ENCODE data around the gene CKLF.

Gene CKLF

DNA sequence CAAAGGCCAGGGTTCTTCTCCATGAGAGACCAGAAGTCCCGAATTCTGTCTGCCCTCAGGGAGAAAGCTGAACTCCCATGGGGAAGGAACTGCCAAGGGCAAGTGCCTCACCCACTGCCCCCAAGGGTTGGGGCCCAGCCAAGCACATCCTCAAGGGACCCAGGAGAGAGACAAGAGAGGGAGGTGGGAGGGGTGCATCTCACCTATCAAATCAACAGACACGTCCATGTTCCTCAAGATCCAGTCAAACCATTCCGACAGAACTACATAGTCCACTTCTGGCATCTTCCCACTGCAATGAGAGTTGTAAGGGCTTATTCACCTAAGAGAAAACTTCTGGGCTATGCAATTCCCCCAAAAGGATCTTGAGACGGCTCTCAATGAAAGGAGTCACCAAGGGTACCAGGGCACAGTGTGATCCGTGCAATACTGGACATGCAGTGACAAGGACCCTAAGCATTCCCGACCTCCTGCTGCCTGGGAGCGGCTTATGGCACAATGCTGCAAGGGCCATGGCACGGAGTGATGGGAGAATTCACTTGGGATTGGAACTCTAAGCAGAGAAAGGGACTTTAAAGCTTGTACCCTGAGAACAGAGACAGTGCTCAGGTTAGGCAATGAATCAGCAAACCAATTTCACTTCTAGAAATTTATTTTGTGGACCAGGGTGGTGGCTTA is 34.7 kb upstream of the CKLF start:
- no peak for DNase-seq (ENCODE audit: low read depth, low spot score)

DNA sequence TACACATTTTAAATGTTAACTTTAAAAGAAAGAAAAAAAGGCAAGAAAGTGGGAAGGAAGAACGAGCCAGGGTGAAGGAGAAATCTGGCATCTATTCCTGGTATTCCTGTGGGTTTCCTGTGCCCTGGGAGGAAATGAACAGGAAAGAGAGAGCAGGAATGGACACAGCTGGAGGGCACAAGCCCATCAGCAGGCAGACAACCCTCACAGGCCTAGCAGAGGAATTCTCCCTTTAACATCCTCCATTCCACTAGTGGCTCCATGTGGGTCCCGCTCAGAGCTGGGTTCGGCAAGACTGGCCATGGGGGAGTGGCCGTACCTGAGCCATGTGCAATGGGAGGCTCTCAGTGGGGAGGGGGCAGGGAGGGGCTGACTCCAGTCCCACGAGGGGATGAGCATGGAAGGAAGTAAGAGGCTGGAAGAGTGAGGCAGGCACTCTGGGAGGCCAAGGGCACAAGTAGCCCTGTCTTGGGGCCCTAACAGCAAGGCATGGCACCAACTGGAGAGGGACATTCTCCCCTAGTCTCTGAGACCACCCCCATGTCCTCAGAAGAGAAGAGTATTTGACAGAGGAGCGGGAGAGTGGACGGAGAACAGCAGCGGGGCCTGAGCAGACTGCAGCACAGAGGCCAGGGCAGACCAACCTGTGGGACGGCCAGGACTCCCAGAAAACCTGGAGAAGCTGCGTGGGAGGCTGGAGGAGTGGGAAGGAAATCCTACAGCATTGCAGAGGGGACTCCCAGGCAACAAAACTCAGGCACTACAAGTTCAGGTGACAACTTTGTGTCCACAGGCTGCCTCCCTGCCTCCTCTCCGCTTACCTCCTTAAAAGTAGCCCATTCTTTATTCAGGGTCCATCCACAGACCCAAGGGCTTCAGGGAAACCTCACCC is 32.6 kb upstream of the CKLF start:
- DNase-seq (ENCODE audit: low read depth, low spot score): no peak

DNA sequence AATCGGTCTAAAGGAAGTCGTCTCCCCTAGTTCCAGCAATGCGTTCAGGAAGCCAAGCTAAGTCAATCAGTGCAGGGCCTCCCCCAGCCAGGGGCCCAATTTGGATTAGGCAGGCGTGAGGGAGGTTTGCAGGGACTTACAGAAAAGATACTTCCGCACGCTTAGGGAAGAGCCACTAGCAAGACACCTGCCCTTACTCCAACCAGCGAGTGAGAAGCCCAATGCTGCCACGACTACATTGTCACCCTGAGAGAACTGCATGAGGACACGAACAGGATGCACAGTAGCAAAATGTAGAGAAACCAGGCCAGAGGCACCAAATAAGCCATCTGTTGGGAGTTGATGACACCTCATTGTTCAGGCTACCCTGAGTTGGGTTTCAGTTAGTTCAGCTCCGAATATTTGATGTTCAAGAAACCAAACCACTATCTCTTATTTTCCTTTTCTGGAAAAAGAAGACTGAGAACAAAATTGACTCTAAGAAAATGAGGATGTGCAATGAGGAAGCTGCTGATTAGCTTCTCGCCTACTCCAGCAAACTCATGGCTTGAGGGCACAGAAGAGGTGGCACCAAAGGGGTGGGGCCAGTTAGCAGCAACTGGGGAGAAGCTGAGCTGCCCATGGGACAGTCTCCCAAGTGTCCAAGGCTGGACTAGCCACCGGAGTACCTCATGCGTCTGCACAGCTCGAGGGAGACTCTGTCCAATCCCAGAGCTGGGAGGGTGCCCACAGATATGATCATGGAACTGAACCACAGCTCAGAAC is 31.8 kb upstream of the CKLF start:
- DNase-seq (ENCODE audit: low read depth, low spot score): no peak

DNA sequence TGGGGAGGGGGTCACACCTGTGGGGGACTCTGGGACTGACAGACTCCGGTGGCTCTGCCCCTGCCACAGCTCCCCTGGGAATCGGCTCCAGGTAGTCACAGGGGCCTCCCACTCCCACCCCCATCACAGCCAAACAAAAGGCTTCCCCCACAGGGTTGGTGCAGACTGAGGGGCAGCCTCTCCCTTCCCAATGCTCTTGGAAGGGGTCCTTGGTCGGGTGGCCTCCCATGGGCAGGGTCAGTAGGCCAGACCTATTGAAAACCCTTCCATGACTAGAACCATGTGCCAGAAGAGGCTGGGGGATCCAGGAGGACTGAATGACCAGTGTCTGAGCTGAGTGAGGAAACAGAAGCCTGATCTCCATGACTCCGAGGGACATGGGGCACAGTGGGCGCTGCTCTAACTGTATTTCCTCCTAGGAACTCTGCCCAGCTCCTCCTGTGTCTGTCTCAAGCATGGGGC is 31.1 kb upstream of the CKLF start:
- no peak for DNase-seq (ENCODE audit: low read depth, low spot score)

DNA sequence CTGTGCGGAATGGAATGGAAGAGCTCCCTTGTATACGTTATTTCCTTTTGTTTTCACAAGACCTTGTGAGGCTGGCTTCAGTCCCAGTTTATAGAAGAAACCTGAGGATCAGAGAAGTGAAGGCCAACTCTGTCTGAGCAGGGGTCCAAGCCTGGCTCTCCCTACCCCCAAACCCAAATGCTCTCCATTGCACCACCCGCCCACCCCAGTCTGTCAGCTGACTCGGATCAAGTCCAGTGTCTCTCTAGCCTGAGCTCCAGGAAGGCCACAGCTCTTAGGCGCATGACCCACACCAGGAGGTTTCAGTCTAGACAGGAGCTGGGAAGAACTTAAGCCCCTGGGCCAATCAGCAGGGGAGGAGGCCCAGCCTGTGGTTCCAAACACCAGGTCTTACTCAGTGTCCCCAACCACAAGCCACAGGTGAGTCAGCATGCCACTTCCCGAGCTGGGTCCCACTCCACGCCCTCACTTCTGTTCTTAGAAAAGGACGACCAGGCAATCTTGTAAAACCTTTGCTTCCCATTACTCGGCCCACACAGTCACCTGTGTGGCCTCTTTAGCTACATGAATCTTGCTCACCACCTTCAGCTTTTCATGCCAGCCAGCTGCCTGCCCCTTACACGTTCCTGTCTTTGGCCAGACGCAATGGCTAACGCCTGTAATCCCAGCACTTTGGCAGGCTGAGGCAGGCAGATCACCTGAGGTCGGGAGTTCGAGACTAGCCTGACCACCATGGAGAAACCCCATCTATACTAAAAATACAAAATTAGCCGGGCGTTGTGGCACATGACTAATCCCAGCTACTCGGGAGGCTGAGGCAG is 30.2 kb upstream of the CKLF start:
- peak; percentile 88 for DNase-seq (ENCODE audit: low read depth, low spot score)

DNA sequence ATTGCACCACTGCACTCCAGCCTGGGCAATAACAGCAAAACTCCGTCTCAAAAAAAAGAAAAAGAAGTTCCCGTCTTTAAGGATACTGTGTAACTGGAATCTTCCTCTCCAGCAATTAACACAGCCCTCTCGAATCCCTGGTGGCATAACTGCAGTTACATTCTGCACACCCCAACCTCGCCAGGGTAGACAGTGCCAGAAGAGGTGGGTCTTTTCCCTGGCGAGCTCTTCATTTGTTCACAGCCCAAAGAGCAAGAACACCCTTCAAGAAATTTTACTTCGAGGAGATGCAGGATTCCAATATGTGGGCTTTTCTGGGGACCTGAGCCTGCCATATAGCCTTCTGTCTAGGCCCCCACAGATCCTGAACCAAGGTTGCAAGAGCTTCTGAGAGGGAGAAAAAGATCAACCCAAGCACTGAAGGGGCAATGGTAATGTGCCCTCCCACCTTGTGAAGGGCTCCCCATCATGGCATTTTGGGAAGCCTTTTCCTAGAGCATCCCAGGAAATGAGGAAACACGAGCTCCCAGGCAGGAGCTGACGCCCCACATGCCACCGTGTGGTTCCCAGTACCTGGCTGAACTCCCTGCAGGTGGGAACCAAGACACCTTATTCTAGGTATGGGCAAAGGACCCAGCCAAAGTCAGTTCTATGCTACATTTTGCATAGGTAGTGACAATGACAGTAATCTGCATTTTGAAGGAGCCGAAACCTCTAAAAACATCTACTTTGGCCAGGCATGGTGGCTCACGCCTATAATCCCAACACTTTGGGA is 29.4 kb upstream of the CKLF start:
- no peak for DNase-seq (ENCODE audit: low read depth, low spot score)

DNA sequence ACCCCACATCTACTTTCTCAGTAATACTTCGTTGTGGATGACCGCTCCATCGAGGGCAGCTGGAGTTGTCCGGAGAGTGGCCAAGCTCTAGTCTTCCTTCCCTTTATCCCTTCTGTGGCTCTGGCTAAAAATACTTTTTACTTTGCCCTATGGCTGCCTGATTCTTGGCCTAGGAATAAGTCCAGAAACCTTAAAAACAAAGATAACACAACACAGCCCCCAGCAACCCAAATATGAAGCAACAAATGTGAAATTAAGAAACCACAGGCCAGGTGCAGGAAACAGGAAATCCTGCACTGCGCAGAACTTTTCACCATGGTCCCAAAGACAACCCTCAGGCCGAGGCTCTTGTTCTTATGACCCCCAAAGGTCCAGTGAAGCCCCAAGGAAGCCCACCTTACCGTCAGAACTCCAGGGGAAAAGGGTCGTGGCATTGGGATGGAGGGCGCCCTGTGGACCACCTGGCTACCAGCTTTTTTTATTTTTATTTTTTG is 28.5 kb upstream of the CKLF start:
- no peak for DNase-seq (ENCODE audit: low read depth, low spot score)

DNA sequence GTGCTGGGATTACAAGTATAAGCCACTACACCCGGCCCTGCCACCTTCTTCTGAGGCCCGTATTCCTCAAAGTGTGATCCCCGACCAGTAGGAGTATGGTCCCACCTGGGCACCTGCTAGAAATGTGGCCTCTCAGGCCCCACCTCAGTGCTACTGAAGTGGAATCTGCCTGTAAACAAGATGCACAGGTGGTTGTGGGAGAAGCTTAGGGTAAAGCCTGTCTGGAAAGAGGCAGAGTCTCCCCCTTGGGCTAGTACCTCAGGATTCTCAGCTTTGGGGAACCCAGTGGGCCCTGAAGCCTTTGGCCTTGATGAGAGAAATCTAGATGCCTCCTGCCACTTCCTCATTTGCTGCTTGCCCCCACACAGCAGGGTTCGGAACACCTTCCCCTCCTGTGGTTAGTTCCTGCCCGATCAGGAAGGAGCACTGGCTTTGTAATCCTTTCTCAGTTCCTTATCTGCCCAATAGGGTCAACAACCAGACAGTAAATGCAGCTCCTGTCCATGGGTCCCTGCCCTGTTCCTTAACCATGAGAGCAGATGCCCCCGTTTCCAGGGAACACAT is 27.7 kb upstream of the CKLF start:
- DNase-seq (ENCODE audit: low read depth, low spot score): no peak

DNA sequence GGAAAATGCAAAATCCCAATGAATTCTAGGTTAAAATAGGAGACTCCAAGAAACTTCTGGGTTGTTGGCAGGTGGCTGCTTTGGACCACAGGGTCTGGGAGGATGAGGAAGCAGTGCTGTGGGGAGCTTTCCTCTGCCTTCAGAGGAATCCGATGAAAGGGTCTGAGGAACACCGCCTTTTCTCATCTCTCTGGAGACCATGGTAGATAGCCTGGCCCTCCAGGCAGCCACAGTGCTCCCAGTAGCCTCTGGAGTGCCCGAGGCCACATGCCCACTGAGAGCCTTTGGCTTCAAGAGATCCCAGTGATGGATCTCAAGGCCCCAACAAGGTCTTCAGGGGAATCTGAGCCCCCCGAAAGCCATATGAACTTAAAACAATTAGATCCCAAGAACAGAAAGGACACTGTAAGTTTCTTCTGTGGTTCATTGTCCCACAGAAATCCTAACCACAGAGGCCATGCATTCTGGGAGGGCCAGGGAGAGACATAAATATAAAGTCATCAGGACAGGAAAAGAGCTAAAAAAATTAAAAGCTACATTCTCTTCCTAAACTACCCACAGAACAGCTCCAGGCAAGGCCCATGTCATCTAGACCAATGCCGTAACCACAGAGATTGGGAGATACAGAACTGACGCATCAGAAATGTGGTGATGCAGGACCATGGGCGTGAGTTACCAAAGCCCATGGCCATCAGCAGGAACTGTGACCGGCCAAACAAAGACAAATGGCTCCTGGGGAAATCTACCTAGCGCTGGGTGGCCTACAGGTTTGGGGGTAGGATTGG is 26.8 kb upstream of the CKLF start:
- DNase-seq (ENCODE audit: low read depth, low spot score): no peak

DNA sequence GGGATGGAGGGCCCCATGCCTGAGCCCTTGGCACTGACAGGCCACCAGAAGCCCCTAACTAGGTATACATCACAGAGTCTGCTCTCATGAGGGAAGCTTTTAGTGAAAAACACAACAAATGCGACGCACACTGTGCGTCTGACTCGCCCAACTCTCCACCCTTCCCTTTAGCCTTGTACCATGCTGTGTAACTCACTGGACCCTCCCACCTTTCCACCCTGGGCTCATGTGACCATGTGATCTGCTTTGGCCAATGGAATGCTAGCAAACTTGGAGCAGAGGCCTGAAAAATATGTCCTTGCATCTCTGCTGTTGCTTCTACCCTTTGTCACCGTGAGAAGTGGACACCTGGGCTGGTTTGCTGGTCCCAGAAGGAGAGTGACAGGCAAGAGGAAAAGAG is 24.1 kb upstream of the CKLF start:
- no peak for DNase-seq (ENCODE audit: low read depth, low spot score)

DNA sequence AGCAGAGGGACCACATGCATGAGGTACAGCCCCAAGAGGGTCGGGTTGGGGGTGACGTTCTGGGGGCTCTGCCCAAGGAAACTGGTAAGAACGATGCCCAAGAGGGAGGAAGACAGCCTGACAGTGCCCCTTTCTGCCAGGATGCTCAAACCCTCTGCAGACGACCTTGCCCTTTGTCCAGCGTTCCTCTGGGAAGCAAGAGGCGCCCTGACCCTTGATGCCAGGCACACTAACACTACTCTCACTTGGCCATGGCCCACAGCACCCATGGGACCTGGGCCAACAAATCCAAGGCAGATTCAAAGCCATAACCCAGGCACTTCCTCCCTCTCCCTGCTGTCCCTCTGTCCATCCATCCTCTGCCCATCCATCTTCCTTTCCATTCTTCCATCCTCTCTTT is 22.9 kb upstream of the CKLF start:
- DNase-seq (ENCODE audit: low read depth, low spot score): no peak

DNA sequence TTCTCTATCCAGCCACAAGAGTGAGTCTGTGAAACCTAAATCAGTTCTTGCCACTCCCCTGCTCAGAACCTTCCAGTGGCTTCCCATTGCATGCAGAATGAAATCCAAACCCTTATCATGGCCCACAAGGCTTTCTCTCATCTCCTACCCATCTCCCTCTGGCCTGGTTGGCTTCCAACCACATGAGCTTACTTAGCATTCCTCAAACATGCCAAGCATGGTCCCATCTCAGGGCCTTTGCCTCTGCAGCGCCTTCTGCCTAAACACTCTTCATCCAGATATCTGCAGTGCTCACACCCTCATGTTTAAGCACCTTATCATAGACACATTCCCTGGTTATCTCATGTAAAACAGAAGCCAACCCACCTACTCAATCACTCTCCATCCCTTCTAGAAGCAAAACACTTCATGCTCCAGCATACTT is 18.0 kb upstream of the CKLF start:
- DNase-seq (ENCODE audit: low read depth, low spot score): no peak

DNA sequence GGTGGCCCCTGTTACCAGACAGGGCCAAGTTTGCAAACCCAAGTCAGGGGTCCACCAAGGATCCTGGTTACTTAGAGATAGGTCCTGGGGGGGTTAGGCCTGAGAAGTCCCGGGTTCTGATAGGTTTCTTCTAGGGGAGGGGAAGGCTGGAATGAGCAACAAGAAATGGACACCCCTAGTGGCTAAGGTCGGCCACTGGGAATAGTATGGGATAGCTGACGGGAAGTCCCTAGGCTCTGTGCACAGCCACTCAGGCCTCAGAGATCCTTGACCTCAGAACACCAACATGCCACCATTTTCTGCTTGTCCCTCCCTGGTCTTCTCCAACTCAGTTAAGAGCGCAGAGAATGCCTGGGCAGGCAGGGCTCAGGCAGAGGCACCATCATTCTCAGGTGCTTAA is 15.9 kb upstream of the CKLF start:
- no peak for DNase-seq (ENCODE audit: low read depth, low spot score)

DNA sequence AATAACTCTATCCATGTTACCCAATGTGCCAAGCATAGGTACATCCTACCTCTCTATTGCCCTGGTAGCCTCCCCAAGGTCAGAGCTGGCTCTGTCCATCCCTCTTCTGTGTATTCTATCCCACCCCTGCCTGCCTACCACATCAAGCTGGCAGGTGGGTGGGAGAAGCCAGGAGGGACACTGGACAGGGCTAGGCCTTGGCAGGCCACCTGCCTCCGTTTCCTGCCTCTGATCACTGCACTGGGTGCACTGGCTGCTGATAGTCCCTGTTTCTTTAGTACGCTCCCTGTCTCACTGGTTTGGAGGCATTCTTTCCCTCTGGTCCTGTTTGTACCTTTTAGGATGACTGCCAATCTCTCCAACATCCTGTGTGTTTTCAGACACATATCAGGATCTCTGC is 15.1 kb upstream of the CKLF start:
- DNase-seq (ENCODE audit: low read depth, low spot score): no peak

DNA sequence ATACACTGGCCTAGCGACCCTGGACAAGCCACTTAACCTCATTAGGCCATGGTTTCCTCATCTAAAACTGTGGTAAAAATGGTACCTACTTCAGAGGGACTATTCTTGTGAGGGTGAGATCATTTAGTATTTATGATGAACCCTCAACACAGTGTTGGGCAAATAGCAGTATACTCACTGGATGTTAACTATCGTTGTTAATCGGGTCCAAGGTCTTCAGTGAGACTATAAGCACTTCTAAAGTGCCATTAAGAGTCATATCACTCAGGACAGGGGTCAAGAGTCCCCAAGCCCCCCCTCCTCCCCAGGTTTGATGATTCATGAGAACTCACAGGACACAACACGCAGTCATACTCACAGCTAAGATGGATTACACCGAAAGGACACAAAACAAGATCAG is 13.5 kb upstream of the CKLF start:
- DNase-seq (ENCODE audit: low read depth, low spot score): no peak

DNA sequence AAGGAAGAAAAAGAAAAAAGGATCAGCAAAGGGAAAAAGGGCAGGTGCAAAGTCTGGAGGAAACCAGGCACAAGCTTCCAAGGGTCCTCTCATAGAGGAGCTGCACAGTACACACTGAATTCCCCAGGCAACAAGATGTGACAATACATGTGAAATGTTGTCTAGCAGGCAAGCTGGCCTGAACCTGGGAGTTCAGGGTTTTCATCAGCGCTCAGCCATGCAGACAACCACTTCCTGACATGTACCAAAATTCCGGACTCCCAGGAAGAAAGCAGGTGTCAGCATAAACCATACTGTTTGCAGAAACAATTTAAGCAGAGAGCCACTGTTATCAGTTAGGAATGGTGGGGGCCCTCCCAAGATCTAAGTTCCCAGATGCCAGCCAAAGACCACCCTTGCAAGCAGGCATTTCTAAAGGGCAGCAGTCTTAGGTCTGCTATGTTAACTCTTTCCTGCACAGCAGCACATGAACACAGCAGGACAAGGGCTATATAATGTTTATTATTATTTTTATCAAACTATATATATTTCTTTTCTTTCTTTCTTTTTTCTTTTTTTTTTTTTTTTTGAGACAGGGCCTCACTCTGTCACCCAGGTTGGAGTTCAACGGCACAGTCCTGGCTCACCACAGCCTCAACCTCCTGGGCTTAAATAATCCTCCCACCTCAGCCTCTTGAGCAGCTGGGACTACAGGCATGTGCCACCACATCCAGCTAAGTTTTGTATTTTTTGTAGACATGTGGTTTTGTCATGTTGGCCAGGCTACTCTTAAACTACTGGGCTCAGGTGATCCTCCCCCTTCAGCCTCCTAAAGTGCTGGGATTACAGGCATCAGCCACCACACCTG is 12.5 kb upstream of the CKLF start:
- DNase-seq (ENCODE audit: low read depth, low spot score): no peak

DNA sequence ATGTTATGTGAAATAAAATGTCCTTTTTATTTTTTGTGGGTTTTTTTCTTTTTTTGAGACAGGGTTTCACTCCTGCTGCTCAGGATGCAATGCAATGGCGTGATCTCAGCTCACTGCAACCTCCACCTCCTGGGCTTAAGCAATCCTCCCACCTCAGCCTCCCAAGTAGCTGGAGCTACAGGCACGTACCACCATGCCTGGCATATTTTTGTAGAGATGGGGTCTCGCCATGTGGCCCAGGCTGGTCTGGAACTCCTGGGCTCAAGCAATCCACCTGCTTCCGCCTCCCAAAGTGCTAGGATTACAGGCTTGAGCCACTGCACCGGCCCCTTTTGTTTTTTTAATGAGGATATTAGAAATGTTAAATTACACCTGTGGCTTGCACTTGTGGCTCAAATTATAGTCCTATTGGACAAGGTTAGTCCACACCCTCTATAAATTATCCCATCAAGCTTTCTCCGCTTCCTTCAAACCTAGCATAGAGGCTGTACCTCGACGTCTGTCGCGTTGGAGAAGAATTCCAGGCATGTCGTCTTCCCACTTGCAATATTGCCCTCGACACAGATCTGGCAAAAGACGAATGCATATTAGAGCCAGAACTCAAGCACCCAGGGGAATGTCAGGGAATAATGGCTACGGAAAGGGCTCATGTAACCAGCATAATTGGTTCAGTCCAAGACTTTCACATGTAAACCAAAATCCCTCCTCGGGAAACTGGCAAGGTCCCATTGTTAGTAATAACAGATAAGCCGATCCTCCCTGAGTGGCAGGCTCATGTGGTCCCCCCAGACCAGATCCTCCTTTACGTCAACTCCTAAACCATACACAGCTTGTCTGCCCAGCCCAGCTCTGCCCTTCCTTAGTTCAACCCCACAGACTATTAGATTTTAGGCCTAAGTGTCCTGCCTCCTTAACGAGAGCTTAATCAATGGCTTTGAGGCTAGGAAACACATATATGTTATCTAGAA is 10.7 kb upstream of the CKLF start:
- no peak for DNase-seq (ENCODE audit: low read depth, low spot score)
